ENCODE measurements around the gene RPS14. TPM values are rescaled to one million over a fixed set of nuclear protein-coding genes. Genes with fewer than 3 reads are reported as not detected.
"Not testable (repeated sequence)": the region's sequence is repeated elsewhere in the genome, so short reads cannot be mapped to it uniquely, and the experiment has no call there.

Gene RPS14
- total RNA-seq, 1 donor from 2014 or later, result 3,646 TPM

GRCh38 chr5:150419630-150420270 is 29.8 kb downstream of the RPS14 start:
- TF ChIP-seq, protein P1, sequence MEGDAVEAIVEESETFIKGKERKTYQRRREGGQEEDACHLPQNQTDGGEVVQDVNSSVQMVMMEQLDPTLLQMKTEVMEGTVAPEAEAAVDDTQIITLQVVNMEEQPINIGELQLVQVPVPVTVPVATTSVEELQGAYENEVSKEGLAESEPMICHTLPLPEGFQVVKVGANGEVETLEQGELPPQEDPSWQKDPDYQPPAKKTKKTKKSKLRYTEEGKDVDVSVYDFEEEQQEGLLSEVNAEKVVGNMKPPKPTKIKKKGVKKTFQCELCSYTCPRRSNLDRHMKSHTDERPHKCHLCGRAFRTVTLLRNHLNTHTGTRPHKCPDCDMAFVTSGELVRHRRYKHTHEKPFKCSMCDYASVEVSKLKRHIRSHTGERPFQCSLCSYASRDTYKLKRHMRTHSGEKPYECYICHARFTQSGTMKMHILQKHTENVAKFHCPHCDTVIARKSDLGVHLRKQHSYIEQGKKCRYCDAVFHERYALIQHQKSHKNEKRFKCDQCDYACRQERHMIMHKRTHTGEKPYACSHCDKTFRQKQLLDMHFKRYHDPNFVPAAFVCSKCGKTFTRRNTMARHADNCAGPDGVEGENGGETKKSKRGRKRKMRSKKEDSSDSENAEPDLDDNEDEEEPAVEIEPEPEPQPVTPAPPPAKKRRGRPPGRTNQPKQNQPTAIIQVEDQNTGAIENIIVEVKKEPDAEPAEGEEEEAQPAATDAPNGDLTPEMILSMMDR (conservative IDR thresholded peaks at IDR 0.05; ENCODE audit: low read depth, low read length), result no peak
- DNase-seq (ENCODE audit: low read depth), result no peak
- no peak overlapping the region for H3K4me3 ChIP-seq (ENCODE audit: low read depth, low read length)

DNA sequence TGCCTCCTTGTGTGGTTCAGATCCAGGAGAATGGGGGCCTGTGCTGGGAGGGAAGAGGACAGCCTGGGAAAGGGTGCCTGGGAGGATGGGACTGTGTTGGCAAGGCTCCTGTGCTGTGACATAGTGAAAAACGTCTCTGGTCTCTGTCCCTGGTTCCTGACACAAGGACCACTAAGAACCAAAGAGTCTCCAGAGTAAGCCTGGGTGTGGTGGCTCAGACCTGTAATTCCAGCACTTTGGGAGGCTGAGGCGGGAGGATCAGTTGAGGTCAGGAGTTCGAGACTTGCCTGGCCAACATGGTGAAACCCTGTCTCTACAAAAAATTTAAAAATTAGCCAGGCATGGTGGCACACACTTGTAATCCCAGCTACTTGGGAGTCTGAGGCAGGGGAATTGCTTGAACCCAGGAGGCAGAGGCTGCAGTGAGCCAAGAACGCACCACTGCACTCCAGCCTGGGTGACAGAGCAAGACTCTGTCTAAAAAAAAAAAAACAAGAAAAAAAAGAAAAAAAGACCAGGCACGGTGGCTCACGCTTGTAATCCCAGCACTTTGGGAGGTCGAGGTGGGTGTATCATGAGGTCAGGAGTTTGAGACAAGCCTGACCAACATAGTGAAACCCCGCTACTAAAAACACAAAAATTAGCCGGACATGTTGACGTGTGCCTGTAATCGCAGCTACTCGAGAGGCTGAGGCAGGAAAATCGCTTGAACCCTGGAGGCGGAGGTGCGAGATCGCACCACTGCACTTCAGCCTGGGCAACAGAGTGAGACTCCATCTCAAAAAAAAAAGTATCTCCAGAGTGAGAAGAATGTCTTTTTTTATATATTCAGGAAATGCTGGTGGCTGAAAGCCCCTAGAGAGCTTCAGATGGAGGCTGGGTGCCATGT is 35.4 kb downstream of the RPS14 start:
- not testable (repeated sequence) for H3K4me3 ChIP-seq (ENCODE audit: low read depth, low read length); DNase-seq (ENCODE audit: low read depth)

- TF ChIP-seq, protein P1 (conservative IDR thresholded peaks at IDR 0.05; ENCODE audit: low read depth, low read length), result no peak
- peak overlapping the region; percentile 67 for H3K4me3 ChIP-seq (ENCODE audit: low read depth, low read length)
- DNase-seq (ENCODE audit: low read depth), result no peak
Measured at GRCh38 chr5:150413176-150413901, 36.2 kb downstream of the RPS14 start.

DNA sequence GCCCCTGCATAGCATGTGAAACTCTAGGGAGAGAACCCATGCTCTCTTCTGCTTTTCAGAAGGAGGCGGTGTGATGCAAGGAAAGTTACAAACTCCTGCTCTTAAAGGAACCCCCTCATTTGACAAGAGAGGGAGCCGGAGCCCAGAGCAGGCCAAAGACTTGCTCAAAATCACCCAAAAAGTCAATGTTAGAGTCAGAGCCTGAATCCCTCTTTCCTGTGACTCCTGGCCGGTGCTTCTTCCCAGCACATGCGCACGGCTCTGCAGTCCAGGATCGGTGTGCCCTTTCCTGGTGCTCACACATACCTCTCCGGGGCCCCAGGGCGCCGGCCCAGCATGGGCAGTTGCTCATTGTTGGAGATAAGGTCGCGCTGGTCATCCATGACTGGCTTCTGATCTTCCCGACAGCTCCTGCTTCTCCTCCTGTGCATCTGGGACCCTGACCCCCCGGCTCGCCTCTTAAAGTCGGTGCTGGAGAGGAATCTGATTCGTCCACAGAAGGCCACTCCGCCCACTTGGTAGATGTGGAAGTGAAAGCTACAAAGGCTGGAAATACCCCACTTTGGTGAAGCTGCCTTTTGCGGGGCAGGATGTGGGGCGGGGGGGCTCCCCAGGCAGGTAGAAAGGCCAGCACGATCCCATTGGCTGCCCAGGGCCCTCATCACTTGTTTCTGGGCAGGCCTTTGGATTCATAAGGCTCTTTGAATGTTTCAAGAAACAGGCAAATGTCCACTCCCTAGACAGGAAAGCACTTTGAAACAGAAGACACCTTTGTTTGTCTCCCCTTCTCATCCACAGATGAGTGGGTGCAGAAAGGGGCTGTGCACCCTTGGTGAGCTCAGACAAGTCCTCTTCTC is 37.0 kb downstream of the RPS14 start, which contains the start of gene CD74:
Gene CD74 (minus strand): TSS at position 592 of the 857 bp plus-strand sequence. CDS start 161 bp downstream, at position 431.
- peak; percentile 56 for DNase-seq (ENCODE audit: low read depth)
- peak within 1 kb of the TSS; percentile 67 for H3K4me3 ChIP-seq (ENCODE audit: low read depth, low read length)
- TF ChIP-seq, protein P1 (conservative IDR thresholded peaks at IDR 0.05; ENCODE audit: low read depth, low read length), result no peak

DNA sequence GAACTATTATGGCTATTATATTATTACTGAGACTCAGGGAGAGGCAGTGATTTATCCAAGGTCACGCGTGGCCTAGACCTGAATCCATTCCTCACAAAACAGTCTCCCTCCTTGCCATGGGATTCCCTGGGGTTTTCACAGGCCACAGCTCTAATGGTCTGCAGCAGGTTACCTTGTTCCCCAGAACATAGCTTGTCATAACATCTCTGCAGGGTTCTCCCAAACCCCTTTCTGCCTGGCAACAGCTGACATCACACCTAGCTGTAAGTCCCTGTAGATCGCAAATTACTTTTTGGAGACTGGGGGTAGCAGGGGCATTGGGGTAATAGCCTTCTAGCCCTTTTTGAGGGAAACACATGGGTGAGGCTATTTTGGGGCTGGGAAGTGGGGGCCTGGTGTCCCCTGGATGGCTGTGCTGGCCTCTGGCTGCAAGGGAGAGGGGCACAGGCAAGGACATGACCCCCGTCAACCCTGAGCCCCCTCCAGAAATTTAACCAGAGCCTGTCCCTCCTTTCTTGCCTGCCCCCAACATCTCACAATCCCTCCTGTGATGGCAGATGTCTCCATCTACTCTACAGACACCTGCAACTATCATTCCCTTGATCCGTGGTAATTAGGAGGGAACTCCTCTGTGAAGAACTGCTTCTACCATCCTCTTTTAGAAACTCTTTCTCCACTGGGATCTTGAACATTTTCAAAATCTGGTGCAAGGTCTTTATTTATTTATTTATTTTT is 38.1 kb downstream of the RPS14 start:
- no peak for DNase-seq (ENCODE audit: low read depth)
- TF ChIP-seq, protein P1 (conservative IDR thresholded peaks at IDR 0.05; ENCODE audit: low read depth, low read length), result no peak
- H3K4me3 ChIP-seq (ENCODE audit: low read depth, low read length), result peak overlapping the region; percentile 67

- H3K4me3 ChIP-seq (ENCODE audit: low read depth, low read length), result no peak overlapping the region
- DNase-seq (ENCODE audit: low read depth), result no peak
- TF ChIP-seq, protein P1 (conservative IDR thresholded peaks at IDR 0.05; ENCODE audit: low read depth, low read length), result no peak
Measured at GRCh38 chr5:150410524-150411244, 38.9 kb downstream of the RPS14 start.

Measured in epithelial cell of proximal tubule (primary cell).